SU-DHL-6 (cell line): ENCODE data around the gene TTC6.

ENCODE experiments used
- H2AFZ ChIP-seq: fragments of 200-600 bp; sonication (generic); 2 replicates; pipeline ENCODE4 v1.6.1; 2014; ENCODE audit warnings: low read depth, mild to moderate bottlenecking, moderate library complexity, mixed read lengths, antibody characterized with exemption, low read length; ENCODE audit not compliant: severe bottlenecking
- H3F3A ChIP-seq: fragments of 200-600 bp; shearing (Covaris generic); 2 replicates; pipeline ENCODE4 v1.6.0; 2016; ENCODE audit warnings: antibody characterized with exemption, mild to moderate bottlenecking; ENCODE audit not compliant: insufficient read depth
- H3K27ac ChIP-seq: fragments of 200-600 bp; sonication (generic); 2 replicates; pipeline ENCODE4 v1.5.1; 2016; ENCODE audit warnings: low read depth, mild to moderate bottlenecking, low read length, moderate library complexity, mixed read lengths
- H3K27me3 ChIP-seq: fragments of 200-600 bp; sonication (generic), shearing (Covaris generic); 2 replicates; pipeline ENCODE4 v1.6.0; 2014; ENCODE audit warnings: mild to moderate bottlenecking, low read length
- H3K36me3 ChIP-seq: fragments of 200-600 bp; sonication (generic); 2 replicates; pipeline ENCODE4 v1.6.1; 2014; ENCODE audit warnings: mild to moderate bottlenecking, low read length, mixed read lengths
- H3K4me2 ChIP-seq: fragments of 300-600, 200-600 bp; shearing (Covaris generic), sonication (generic); 2 replicates; pipeline ENCODE4 v1.6.0; 2014; ENCODE audit warnings: low read length, low read depth, mild to moderate bottlenecking; ENCODE audit not compliant: poor library complexity, severe bottlenecking
- H3K4me3 ChIP-seq: fragments of 200-600 bp; sonication (generic); 2 replicates; pipeline ENCODE4 v1.5.1; 2014; ENCODE audit warnings: antibody characterized with exemption, low read length, mild to moderate bottlenecking, mixed read lengths; ENCODE audit not compliant: insufficient read depth, poor library complexity, severe bottlenecking
- H3K79me2 ChIP-seq: fragments of 200-600 bp; sonication (generic); 2 replicates; pipeline ENCODE4 v1.6.1; 2014; ENCODE audit warnings: mild to moderate bottlenecking, low read length, moderate library complexity; ENCODE audit not compliant: insufficient read depth
- H3K9ac ChIP-seq: fragments of 200-600 bp; sonication (generic); 2 replicates; pipeline ENCODE4 v1.7.0; 2014; ENCODE audit warnings: mild to moderate bottlenecking, low read length
- H3K9me2 ChIP-seq: fragments of 200-600 bp; sonication (generic); replicated peaks from 2 replicates; pipeline ENCODE4 v1.6.1; 2014; ENCODE audit warnings: low read length; ENCODE audit not compliant: insufficient read depth
- H3K9me3 ChIP-seq: fragments of 200-600 bp; sonication (generic); 2 replicates; pipeline ENCODE4 v1.6.1; 2014; ENCODE audit warnings: low read length, mixed read lengths; ENCODE audit not compliant: insufficient read depth
- H4K20me1 ChIP-seq: fragments of 200-600 bp; sonication (generic); 2 replicates; pipeline ENCODE4 v1.6.1; 2014; ENCODE audit warnings: low read depth, mild to moderate bottlenecking, antibody characterized with exemption, low read length, moderate library complexity, mixed read lengths
- EZH2phosphoT487 ChIP-seq: fragments of 200-600 bp; sonication (generic), shearing (Covaris generic); conservative IDR thresholded peaks from 2 replicates; pipeline ENCODE4 v1.6.1; 2018; ENCODE audit warnings: mild to moderate bottlenecking, antibody characterized with exemption, low read length, moderate library complexity, mixed read lengths
- TF ChIP-seq, protein P1 (sequence below): fragments of 200-600 bp; sonication (generic); IDR thresholded peaks from one replicate; pipeline ENCODE4 v1.5.1; 2017; ENCODE audit warnings: antibody characterized with exemption, mild to moderate bottlenecking, low read length, moderate library complexity; ENCODE audit not compliant: insufficient read depth, poor library complexity, severe bottlenecking

TTC6 gene

DNA sequence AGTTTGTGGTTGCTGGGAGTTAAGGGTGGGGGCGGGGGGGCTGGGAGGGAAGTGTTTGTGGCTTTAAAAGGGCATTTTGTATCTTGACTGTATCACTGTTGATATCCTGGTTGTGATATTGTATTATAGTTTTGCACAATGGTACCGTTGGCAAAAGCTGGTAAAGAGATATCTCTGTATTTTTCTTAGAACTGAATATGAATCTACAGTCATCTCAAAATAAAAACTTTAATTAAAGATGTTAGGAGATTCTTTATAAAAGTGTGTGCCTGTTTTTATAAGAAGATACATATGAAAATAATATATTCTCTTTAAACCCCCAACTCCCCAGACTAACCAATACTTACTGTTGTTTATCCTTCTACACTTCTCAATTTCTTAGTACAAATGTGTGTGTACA, 43.2 kb downstream of the TTC6 start:
- Histone ChIP-seq H3K4me2 (no peak overlapping the region), H4K20me1 (no peaks in the 10 kb centered on the region), H3K27ac (no peak overlapping the region), H3K79me2 (no peaks in the 10 kb centered on the region), H3K9me3 (0 out of 2 replicates have a peak, but pooled peaks cover 4% of the 10 kb centered on the region), H3K9me2 (no peaks in the 10 kb centered on the region), H3K27me3 (no peaks in the 10 kb centered on the region), H3F3A (no peaks in the 10 kb centered on the region), H3K36me3 (no peaks in the 10 kb centered on the region), H2AFZ (no peak overlapping the region), H3K4me3 (no peak overlapping the region), H3K9ac (no peak overlapping the region)
- TF ChIP-seq, protein P1, sequence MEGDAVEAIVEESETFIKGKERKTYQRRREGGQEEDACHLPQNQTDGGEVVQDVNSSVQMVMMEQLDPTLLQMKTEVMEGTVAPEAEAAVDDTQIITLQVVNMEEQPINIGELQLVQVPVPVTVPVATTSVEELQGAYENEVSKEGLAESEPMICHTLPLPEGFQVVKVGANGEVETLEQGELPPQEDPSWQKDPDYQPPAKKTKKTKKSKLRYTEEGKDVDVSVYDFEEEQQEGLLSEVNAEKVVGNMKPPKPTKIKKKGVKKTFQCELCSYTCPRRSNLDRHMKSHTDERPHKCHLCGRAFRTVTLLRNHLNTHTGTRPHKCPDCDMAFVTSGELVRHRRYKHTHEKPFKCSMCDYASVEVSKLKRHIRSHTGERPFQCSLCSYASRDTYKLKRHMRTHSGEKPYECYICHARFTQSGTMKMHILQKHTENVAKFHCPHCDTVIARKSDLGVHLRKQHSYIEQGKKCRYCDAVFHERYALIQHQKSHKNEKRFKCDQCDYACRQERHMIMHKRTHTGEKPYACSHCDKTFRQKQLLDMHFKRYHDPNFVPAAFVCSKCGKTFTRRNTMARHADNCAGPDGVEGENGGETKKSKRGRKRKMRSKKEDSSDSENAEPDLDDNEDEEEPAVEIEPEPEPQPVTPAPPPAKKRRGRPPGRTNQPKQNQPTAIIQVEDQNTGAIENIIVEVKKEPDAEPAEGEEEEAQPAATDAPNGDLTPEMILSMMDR = no peak
- TF ChIP-seq EZH2phosphoT487 = no peak

DNA sequence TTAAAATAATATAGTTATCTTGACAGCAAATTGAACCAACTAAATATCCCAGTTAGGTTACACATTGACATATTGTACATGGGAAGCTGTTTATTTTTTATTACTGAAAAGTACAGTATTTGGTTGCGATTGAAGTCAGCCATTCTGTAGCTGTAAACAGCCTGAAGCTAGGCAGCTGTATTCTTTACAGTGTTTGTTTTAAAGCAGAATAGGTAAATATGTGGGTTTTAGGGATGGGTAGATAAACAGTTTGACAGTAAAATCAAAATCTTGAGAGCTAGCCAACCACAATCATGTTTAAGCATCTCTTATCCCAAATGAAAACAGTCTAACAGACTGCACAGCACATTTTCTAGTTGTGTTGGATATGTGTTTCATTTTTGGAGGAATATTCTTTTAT, 45.7 kb downstream of the TTC6 start:
- Histone ChIP-seq H3K9ac (no peak overlapping the region), H3K4me3 (no peak overlapping the region), H3K9me3 (no peaks in the 10 kb centered on the region), H2AFZ (no peak overlapping the region), H3K9me2 (no peaks in the 10 kb centered on the region), H3F3A (no peaks in the 10 kb centered on the region), H3K27ac (no peak overlapping the region), H4K20me1 (no peaks in the 10 kb centered on the region), H3K36me3 (no peaks in the 10 kb centered on the region), H3K79me2 (no peaks in the 10 kb centered on the region), H3K4me2 (no peak overlapping the region), H3K27me3 (no peaks in the 10 kb centered on the region)
- TF ChIP-seq, protein P1 = no peak
- no peak for TF ChIP-seq EZH2phosphoT487

- no peak overlapping the region for H3K4me2 ChIP-seq
- H3K27ac ChIP-seq = no peak overlapping the region
- H3K9me2 ChIP-seq = no peaks in the 10 kb centered on the region
- no peak overlapping the region for H3K9ac ChIP-seq
- no peaks in the 10 kb centered on the region for H3K79me2 ChIP-seq
- H3F3A ChIP-seq = no peaks in the 10 kb centered on the region
- no peak overlapping the region for H2AFZ ChIP-seq
- no peaks in the 10 kb centered on the region for H3K27me3 ChIP-seq
- H3K4me3 ChIP-seq = no peak overlapping the region
- no peaks in the 10 kb centered on the region for H3K36me3 ChIP-seq
- no peak for TF ChIP-seq EZH2phosphoT487
- TF ChIP-seq, protein P1 = no peak
- no peaks in the 10 kb centered on the region for H3K9me3 ChIP-seq
- no peaks in the 10 kb centered on the region for H4K20me1 ChIP-seq
Measured at GRCh38 chr14:37642125-37642524, 46.7 kb downstream of the TTC6 start.
